Natural killer cell (primary cell): Measurements from ENCODE around the gene PCNX1. TPM values are rescaled to one million over a fixed set of nuclear protein-coding genes. Genes with fewer than 3 reads are reported as not detected.

ENCODE experiments used
- ATAC-seq, 3 donors: fragments of 150-1000 bp in 2 of 3; fragments of 200-7000 bp in 1 of 3; cut with Tn5 transposase; 1 replicate in 1 of 3; 2 replicates in 2 of 3; pipeline ENCODE4 v1.10.0; 2021; ENCODE audit warnings: mild to moderate bottlenecking in 2 of 3, moderate library complexity in 2 of 3
- DNase-seq, 2 donors: peaks; one replicate each; pipeline versions ENCODE4 v3.0.0 to v3.0.0-alpha.2; 2013 to 2021; ENCODE audit warnings: mixed read lengths in 1 of 2
- H3K27ac ChIP-seq: one replicate; pipeline ENCODE4 v1.5.1; 2013; ENCODE audit warnings: mild to moderate bottlenecking, low read length
- H3K27me3 ChIP-seq: one replicate; pipeline ENCODE4 v1.6.1; 2013; ENCODE audit warnings: low read length; ENCODE audit not compliant: control insufficient read depth, insufficient read depth
- H3K36me3 ChIP-seq: one replicate; pipeline ENCODE4 v1.6.1; 2013; ENCODE audit warnings: low read length; ENCODE audit not compliant: control insufficient read depth, insufficient read depth
- H3K4me1 ChIP-seq: one replicate; pipeline ENCODE4 v1.6.1; 2013; ENCODE audit warnings: low read length; ENCODE audit not compliant: control insufficient read depth, insufficient read depth
- H3K4me3 ChIP-seq: one replicate; pipeline ENCODE4 v1.5.1; 2013; ENCODE audit warnings: low read length
- H3K9me3 ChIP-seq: one replicate; pipeline ENCODE4 v1.6.1; 2013; ENCODE audit warnings: low read length; ENCODE audit not compliant: control insufficient read depth, insufficient read depth
- H3K27ac Mint-ChIP-seq, 2 donors: one replicate each; pipeline ENCODE4 v1.8.0; 2022; ENCODE audit warnings: mild to moderate bottlenecking in 2 of 2, mixed read lengths in 2 of 2, moderate library complexity in 1 of 2
- H3K27me3 Mint-ChIP-seq, 2 donors: one replicate each; pipeline ENCODE4 v1.8.0; 2022; ENCODE audit warnings: low read depth in 2 of 2, mixed read lengths in 2 of 2
- H3K36me3 Mint-ChIP-seq: one replicate; pipeline ENCODE4 v1.8.0; 2022; ENCODE audit warnings: mixed read lengths
- H3K4me1 Mint-ChIP-seq, 2 donors: one replicate each; pipeline ENCODE4 v1.8.0; 2022; ENCODE audit warnings: mixed read lengths in 2 of 2
- H3K4me3 Mint-ChIP-seq: one replicate; pipeline ENCODE4 v1.8.0; 2022; ENCODE audit warnings: mild to moderate bottlenecking, moderate library complexity, mixed read lengths
- H3K9me3 Mint-ChIP-seq, 2 donors: one replicate each; pipeline ENCODE4 v1.8.0; 2022; ENCODE audit warnings: mixed read lengths in 2 of 2
- WGBS: methylation state at CpG from one replicate; pipeline ENCODE4 v1.1.7; 2013; ENCODE audit warnings: missing lambda C conversion rate; ENCODE audit not compliant: insufficient coverage; 5-methylcytosine and 5-hydroxymethylcytosine counted together
- intact Hi-C: fragments of 100-400 bp; cut with micrococcal nuclease; formaldehyde crosslinking; loops from one replicate; pipeline ENCODE4 v1.14.2; 2022
- total RNA-seq, 4 donors: library from RNA; stranded (reverse); fragments of 120-200 nt in 1 of 4; gene quantifications; one replicate each; pipeline versions ENCODE4 v1.2.3 to v1.2.4, GENCODE V29; 2013 to 2022
- TF ChIP-seq, protein P1 (sequence below): fragments of 200-600 bp; IDR thresholded peaks from one replicate; pipeline ENCODE4 v1.8.0; 2022; ENCODE audit warnings: antibody characterized with exemption

Gene PCNX1
- total RNA-seq, 3 donors from 2014 or later (not counting 1 experiment from before 2014, with no cell fraction given): 79.8 to 124 (median 119) TPM

DNA sequence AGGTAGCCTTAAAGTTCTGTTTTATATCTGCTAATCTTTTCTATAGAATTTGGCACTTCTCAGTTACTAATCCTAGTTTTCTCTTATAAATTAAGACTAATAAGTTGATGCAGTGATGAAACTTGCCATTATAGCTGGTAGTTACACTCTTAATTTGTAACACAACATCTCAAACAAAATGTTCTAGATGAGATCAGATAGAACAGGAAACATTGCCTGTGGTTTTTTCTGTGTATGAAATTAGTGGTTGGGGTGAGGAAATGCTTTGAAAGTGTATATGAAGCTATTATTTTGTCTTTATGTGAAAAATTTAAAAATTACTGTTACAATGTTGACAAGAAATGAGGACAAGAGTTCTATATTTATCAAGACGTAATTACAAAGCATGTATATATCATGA lies 91.9 kb downstream of the PCNX1 start:
- intact Hi-C loops: no loop called here
- TF ChIP-seq, protein P1, sequence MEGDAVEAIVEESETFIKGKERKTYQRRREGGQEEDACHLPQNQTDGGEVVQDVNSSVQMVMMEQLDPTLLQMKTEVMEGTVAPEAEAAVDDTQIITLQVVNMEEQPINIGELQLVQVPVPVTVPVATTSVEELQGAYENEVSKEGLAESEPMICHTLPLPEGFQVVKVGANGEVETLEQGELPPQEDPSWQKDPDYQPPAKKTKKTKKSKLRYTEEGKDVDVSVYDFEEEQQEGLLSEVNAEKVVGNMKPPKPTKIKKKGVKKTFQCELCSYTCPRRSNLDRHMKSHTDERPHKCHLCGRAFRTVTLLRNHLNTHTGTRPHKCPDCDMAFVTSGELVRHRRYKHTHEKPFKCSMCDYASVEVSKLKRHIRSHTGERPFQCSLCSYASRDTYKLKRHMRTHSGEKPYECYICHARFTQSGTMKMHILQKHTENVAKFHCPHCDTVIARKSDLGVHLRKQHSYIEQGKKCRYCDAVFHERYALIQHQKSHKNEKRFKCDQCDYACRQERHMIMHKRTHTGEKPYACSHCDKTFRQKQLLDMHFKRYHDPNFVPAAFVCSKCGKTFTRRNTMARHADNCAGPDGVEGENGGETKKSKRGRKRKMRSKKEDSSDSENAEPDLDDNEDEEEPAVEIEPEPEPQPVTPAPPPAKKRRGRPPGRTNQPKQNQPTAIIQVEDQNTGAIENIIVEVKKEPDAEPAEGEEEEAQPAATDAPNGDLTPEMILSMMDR: no peak
- no CpG with 5 or more reads among the region's 1 CpG for WGBS
- peak; percentile 85 to 93 (median 86) for ATAC-seq
- Histone ChIP-seq H3K4me1 (peaks cover 12% of the 10 kb centered on the region), H3K27me3 (no peaks in the 10 kb centered on the region), H3K36me3 (peaks cover 8% of the 10 kb centered on the region), H3K27ac (peak overlapping the region; percentile 81), H3K9me3 (no peaks in the 10 kb centered on the region), H3K4me3 (peak overlapping the region; percentile 22)
- Mint-ChIP-seq H3K27ac (peak overlapping the region; percentile 85 to 97), H3K36me3 (peaks cover 5% of the 10 kb centered on the region), H3K4me1 (peaks cover 45 to 50% of the 10 kb centered on the region in 2 donors), H3K27me3 (no peaks in the 10 kb centered on the region), H3K4me3 (peak overlapping the region; percentile 87), H3K9me3 (no peaks in the 10 kb centered on the region)
- peak in 1 of 2 donors; percentile 59 for DNase-seq

- Histone ChIP-seq H3K4me1 (peaks cover 12% of the 10 kb centered on the region), H3K36me3 (peaks cover 11% of the 10 kb centered on the region), H3K27ac (peak overlapping the region; percentile 81), H3K9me3 (no peaks in the 10 kb centered on the region), H3K27me3 (no peaks in the 10 kb centered on the region), H3K4me3 (no peak overlapping the region)
- Mint-ChIP-seq H3K4me1 (peaks cover 50 to 54% of the 10 kb centered on the region in 2 donors), H3K36me3 (peaks cover 12% of the 10 kb centered on the region), H3K27ac (peak overlapping the region; percentile 85 to 97), H3K4me3 (peak overlapping the region; percentile 87), H3K27me3 (no peaks in the 10 kb centered on the region), H3K9me3 (no peaks in the 10 kb centered on the region)
- 88% methylated on average over 1 of the region's 2 CpGs for WGBS
- TF ChIP-seq, protein P1: no peak
- ATAC-seq (no peak), DNase-seq (no peak)
- intact Hi-C loops: no loop called here
Observed at GRCh38 chr14:71000091-71000490, 92.8 kb downstream of the PCNX1 start.

- no peaks in the 10 kb centered on the region for H3K9me3 ChIP-seq
- peaks cover 6% of the 10 kb centered on the region for H3K36me3 ChIP-seq
- TF ChIP-seq, protein P1: no peak
- H3K4me1 ChIP-seq: peaks cover 9% of the 10 kb centered on the region
- H3K4me1 Mint-ChIP-seq: peaks cover 40 to 45% of the 10 kb centered on the region in 2 donors
- intact Hi-C loops: no loop called here
- H3K4me3 ChIP-seq: no peak overlapping the region
- ATAC-seq (no peak), DNase-seq (no peak)
- H3K36me3 Mint-ChIP-seq: peaks cover 12% of the 10 kb centered on the region
- H3K27me3 ChIP-seq: no peaks in the 10 kb centered on the region
- H3K27ac Mint-ChIP-seq: peak overlapping the region; percentile 33 to 97
- H3K27me3 Mint-ChIP-seq: no peaks in the 10 kb centered on the region
- WGBS: 94% methylated on average over 4 of the region's 5 CpGs
- H3K9me3 Mint-ChIP-seq: no peaks in the 10 kb centered on the region
- no peak overlapping the region for H3K4me3 Mint-ChIP-seq
- H3K27ac ChIP-seq: no peak overlapping the region
Observed at GRCh38 chr14:71001742-71002141, 94.5 kb downstream of the PCNX1 start.

GRCh38 chr14:71003156-71003555 lies 95.9 kb downstream of the PCNX1 start:
- no peaks in the 10 kb centered on the region for H3K27me3 Mint-ChIP-seq
- Histone ChIP-seq H3K27ac (no peak overlapping the region), H3K9me3 (no peaks in the 10 kb centered on the region), H3K36me3 (peaks cover 6% of the 10 kb centered on the region), H3K4me3 (no peak overlapping the region), H3K4me1 (peaks cover 8% of the 10 kb centered on the region), H3K27me3 (no peaks in the 10 kb centered on the region)
- H3K9me3 Mint-ChIP-seq: no peaks in the 10 kb centered on the region
- intact Hi-C loops: no loop called here
- DNase-seq: no peak
- H3K4me3 Mint-ChIP-seq: no peak overlapping the region
- no peak for ATAC-seq
- peak overlapping the region in 1 of 2 donors; percentile 72 for H3K27ac Mint-ChIP-seq
- 93% methylated on average over 9 of the region's 13 CpGs for WGBS
- TF ChIP-seq, protein P1: no peak
- H3K36me3 Mint-ChIP-seq: peaks cover 12% of the 10 kb centered on the region
- H3K4me1 Mint-ChIP-seq: peaks cover 35 to 38% of the 10 kb centered on the region in 2 donors
